Measurements from ENCODE around the gene ATP5F1D. TPM values are rescaled to one million over a fixed set of nuclear protein-coding genes. Genes with fewer than 3 reads are reported as not detected.

The ATP5F1D gene
- total RNA-seq, 1 experiment from 2014 or later, result 37.0 TPM

DNA sequence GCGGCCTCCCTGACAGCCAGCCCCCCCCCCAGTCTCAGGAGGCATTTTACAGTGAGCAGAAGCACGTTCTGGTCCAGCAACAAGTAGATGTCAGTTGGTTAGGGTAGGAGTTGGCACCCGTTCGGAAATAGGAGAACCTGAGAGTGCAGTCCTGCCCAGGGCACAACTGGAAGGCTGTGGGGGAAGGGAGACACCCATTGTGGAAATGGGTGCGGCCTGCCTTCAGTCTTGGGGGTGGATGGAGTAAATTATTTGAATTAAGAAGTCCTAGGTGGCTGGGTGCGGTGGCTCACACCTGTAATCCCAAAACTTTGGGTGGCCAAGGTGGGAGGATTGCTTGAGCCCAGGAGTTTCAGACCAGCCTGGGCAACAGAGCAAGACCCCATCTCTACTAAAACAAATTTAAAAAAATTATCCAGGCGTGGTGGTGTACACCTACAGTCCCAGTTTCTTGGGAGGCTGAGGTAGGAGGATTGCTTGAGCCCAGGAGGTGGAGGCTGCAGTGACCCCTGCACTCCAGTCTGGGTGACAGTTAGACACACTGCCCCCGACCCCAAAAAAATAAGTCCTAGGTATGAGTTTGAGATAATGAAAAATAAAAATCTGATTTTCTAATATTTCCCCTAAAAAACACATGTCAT lies 28.8 kb downstream of the ATP5F1D start:
- DNase-seq (ENCODE audit: low spot score), result no peak

DNA sequence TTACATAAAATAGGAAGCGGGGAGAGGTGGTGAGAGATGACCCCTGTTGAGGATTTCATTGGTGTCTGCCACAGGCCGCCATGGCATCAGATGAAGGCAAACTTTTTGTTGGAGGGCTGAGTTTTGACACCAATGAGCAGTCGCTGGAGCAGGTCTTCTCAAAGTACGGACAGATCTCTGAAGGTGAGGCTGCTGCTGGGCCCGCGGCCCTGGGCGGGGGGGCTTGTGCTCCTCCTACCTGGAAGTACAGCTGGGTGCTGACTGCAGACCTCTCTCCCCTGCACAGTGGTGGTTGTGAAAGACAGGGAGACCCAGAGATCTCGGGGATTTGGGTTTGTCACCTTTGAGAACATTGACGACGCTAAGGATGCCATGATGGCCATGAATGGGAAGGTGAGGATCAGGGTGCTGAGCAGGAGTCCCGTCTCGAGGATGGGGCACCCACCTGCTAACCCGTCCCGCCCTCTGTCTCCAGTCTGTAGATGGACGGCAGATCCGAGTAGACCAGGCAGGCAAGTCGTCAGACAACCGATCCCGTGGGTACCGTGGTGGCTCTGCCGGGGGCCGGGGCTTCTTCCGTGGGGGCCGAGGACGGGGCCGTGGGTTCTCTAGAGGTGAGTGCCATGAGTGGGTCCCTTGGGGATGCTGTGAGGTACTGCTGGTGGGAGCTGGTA lies 29.4 kb downstream of the ATP5F1D start:
- no peak for DNase-seq (ENCODE audit: low spot score)

DNA sequence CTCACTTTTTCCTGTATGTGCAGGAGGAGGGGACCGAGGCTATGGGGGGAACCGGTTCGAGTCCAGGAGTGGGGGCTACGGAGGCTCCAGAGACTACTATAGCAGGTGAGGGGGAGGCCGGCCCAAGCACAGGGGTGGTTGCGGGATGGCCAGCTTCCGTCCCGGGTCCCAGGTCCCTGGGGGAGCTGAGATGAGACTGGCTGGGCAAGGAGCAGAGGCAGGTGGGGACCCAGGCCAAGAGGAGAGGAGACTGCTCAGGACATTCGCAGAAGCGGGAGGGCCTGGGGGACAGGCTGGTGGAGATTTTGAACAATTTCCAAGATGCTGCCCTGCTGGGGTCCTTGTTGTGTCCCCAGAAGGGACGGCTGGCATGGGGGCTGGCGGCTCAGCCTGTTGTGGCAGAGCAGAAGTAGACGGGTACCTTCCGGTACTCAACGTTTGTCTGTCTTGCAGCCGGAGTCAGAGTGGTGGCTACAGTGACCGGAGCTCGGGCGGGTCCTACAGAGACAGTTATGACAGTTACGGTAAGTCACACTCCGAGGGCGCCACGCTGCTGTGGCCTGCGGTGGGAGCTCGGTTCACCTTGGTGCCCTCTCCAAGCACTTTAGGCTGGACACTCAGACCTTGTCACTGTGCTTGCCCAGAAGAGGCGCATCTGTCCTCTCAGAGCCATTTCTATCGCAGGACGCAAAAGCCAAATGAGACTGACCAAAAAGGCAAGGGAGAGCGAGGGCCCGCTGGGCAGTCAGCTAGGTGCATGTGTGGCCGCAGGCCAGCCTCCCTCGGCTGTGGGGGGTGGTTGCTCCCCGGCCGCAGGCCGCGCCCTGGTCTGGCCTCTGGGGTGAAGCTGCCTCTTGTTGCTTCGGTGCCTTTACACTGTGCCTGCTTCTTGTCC lies 30.2 kb downstream of the ATP5F1D start:
- DNase-seq (ENCODE audit: low spot score), result no peak

DNA sequence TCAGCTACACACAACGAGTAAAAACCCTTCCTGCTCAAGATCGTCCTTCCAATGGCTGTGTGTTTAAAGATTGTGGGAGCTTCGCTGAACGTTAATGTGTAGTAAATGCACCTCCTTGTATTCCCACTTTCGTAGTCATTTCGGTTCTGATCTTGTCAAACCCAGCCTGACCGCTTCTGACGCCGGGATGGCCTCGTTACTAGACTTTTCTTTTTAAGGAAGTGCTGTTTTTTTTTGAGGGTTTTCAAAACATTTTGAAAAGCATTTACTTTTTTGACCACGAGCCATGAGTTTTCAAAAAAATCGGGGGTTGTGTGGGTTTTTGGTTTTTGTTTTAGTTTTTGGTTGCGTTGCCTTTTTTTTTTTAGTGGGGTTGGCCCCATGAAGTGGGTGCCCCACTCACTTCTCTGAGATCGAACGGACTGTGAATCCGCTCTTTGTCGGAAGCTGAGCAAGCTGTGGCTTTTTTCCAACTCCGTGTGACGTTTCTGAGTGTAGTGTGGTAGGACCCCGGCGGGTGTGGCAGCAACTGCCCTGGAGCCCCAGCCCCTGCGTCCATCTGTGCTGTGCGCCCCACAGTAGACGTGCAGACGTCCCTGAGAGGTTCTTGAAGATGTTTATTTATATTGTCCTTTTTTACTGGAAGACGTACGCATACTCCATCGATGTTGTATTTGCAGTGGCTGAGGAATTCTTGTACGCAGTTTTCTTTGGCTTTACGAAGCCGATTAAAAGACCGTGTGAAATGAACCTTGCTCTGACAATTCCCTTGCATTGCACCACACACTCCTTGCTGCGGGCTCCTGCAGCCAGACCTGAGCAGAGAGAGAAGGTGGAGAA lies 31.1 kb downstream of the ATP5F1D start:
- no peak for DNase-seq (ENCODE audit: low spot score)

DNA sequence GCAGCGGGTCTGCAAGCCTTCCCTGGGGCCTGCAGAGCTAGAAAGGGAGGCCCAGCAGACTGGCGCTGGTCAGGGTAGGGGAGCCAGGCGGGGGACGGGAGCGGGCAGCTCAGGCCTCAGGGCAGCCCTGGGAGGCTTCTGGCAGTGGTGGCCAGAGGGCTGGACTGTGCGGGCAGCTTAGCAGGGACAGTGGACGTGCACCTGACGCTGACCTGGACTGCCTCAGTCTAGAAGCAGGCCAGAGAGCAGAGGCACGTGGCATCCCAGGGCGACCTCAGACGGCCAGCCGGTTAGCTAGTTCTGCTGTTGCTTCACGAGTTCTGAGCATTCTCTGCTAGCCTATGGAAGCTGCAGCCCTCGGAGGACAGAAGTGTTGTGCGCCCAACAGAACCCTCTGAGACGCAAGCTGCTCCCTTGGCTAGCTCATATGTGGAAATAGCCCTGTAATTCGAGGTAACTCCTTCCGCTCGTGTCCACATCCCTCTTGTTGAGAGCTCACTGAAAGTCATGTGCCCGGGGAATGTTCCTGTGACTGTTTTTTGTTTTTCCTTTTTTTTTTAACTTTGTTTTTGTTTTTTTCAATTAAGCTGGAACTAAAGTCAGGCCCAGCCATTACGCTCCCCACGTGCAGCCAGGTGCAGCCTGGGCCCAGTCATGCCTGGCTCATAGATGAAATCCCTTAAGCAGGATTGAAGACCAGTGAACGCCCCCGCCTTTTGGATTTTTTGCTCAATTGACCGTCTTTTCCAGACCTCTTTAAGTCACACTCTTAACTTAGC lies 31.9 kb downstream of the ATP5F1D start:
- DNase-seq (ENCODE audit: low spot score), result no peak

DNA sequence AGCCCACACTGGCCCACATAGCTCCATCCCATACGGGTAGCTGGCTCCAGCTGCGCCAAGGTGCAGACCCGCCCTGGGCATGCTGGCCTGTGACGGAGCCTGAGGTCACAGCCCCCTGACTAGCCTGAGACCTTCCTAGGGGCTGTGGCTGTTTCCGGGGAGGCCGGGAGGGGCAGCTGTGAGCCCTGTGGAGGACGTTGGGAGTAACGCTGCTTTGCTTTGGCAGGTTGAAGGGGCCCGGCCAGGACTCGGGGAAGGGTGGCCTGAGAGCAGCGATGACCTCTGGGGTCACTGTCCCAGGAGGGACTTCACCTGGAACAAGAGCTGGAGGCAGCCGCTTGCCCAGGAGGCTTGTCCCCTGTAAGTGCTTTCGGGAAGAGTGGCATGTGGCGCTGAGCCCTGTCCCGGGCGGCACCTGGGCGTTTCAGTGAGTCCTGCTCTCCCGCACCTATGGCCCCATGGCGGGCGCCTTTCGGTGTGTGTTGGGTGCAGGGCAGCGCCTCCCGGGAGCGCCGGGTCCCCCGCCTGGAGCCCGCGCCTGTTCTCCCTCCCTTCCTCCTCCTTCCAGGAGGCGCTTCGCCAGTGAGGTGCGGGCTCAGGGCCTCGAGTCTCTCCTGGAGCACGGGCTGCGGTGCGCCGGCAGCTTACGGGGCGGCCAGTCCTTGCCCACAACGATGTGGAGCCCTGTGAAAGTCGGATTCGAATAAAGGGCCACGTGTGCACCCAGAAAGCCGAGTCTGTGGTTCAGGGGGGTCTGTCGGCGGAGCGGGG lies 32.7 kb downstream of the ATP5F1D start:
- DNase-seq (ENCODE audit: low spot score), result no peak

DNA sequence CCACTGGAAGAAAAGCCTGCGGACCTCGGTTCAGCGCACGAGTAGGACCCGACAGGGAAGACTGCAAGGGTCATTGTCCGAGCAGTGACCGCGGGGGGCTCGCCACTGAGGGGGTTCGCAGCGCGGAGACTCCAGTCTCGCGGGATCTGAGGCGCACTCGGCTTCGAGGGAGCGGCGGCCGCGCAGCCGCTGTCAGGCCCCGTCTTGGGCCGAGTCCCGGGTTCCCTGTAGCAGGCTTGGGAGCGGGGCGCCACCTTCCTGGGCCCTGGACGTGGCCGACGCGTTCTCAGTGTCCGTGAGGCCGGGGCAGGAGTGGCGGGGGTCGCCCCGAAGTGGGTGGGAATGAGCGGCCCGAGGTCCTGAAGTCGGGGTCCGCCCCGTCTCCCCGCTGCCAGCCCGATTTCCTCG lies 33.3 kb downstream of the ATP5F1D start:
- no peak for DNase-seq (ENCODE audit: low spot score)

DNA sequence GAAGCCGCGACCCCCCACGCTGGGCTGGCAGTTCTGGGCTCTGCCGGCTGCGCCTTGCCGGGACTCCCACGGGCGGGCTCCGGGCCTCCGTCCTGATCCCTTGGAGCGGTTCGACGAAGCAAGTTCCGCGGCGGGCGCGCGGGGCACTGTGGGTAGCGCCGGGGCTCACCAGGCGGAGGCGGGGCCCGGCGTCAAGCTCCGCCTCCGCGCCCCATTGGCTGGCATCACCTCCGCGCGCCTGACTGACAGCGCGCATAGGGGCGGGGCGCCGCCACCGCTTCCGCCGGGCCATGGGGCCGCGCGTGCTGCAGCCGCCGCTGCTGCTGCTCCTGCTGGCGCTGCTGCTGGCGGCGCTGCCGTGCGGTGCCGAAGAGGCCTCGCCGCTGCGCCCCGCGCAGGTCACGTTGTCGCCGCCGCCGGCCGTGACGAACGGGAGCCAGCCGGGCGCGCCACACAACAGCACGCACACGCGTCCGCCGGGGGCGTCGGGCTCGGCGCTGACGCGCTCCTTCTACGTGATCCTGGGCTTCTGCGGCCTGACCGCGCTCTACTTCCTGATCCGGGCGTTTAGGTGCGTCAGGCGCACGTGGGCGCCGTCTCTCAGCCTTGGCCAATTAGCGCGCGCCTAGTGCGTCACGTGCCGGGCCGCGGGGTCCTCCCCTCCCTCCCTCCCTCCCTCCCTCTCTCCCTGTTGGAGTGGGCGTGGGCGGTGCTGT lies 33.9 kb downstream of the ATP5F1D start, which contains the start of gene FAM174C:
FAM174C (plus strand) TSS at position 271 of the 716 bp plus-strand sequence; CDS start at position 291, 20 bp downstream.
- peak; percentile 95 for DNase-seq (ENCODE audit: low spot score)

DNA sequence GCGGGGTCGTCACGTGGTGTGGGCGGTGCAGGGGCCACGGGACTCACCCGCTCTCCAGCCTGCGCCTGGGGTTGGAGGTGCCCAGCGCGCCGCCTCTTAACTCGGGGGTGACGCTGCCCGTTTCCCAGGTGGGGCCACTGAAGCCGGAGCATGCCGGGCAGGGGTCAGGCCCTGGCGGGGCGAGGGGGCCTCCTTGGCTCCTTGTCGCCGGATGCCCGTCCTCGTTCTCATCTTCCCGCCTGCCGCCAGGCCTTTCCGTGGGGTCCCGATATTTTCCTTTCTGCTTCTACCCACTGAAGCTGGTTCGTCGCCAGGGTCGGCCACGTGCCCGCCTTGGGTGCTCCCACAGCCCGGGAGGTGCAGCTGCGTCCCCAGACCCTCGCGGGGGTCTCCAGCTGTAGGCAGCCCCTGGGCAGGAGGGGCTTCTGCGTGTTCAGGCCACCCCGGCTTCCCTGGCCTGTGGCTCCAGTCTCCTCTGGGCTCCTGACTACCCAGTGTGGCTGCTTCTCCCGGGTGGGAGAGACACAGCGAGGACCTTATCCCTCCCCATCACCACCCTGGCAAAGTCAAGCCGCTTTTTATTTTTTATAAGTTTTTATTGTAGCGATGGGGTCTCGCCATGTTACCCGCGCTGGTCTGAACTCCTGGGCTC lies 34.6 kb downstream of the ATP5F1D start:
- no peak for DNase-seq (ENCODE audit: low spot score)

DNA sequence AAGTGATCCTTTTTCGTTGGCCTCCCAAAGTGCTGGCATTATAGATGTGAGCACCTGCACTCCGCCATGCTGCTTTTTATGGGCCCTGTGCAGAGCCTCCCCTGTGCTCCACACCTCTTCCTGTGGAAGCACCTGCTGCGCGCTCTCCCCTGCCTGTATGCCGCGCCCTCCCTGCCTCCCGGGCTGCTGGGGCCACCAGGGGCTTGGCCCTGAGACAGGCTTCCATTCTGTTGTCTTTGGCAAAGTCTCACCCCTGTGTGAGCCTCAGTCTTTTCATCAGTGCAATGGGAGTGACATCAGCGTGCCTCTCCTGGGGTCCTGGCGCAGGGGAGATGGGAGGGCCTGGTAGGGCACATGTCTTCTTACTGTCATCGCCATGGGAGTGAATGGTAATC lies 35.1 kb downstream of the ATP5F1D start:
- DNase-seq (ENCODE audit: low spot score), result no peak

DNA sequence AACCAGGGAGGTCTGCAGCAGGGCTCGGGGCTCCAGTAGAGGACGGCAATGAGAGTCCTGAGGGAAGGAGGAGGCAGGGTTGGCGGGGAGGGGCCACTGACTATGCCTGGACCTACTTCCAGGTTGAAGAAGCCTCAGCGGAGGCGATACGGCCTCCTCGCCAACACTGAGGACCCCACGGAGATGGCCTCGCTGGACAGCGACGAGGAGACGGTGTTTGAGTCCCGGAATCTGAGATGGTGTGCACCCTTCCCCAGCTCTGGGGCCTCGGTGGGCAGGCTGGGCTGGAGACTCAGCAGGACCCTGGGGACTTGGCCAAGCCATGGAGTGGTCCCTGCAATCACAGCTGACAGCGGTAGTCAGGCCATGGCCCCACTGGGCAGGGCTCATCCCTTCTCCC lies 35.5 kb downstream of the ATP5F1D start:
- DNase-seq (ENCODE audit: low spot score), result no peak

DNA sequence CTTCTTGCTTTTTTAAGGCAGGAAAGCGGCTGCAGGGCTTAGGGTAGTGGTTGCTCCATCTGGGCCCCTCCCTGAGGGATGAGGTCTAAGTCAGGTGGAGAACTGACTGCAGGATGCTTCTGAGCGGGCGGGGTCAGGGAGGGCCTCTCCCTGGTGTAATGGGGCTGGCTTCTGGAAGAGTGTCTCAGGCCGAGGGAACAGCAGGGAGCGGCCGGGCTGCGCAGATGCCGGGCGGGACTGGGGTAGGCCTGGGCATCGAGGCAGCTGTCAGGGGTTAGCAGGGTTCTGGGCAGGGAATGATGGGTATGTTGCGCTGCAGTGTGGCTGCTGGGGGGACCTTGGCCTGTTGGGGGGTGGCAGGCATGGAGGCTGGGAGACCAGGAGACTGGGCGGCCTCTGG lies 36.5 kb downstream of the ATP5F1D start:
- DNase-seq (ENCODE audit: low spot score), result no peak

DNA sequence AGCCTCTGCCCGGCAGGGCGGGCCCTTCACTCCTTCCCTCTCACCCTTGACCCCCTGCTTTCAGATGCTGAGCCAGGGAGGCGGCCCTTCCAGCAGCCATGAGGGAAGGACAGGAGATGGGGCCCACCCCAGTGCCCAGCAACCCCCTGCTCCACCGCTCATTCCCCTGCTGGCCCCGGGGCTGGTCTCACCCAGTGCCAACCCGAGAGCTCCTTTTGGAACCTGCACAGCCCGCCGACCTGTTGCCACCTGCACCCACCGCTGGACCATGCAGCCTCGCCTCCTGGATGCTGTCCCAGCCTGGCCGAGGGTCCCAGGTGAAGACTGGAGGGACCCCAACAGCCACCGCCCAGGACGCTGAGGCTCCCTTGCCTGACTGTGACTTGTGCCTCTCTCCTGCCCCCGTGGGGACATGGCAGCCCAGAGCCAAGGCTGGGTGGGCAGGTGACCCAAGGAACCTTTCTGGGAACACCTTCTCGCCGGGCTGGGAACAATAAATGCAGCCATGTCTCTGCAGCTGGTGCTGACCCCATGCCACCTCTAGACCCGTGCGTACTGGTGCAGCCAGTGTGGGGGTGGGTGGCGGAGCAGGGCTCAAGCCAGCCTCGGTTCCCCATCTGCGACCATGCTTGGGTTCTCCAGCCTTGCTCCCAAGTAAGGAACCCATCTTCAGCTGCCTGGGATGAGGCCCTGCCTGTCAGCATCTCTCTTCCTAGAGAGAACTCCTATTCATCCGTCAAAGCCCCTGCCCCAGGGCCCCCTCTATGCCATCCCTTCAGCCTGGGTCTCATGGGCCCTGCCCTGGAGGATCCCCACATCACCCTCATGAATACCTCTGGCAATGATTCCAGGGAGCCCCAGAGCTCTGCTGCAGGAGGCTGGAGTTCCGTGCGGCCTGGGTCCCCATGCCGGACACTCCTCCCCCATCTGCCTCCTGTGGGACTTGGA lies 37.4 kb downstream of the ATP5F1D start:
- no peak for DNase-seq (ENCODE audit: low spot score)

DNA sequence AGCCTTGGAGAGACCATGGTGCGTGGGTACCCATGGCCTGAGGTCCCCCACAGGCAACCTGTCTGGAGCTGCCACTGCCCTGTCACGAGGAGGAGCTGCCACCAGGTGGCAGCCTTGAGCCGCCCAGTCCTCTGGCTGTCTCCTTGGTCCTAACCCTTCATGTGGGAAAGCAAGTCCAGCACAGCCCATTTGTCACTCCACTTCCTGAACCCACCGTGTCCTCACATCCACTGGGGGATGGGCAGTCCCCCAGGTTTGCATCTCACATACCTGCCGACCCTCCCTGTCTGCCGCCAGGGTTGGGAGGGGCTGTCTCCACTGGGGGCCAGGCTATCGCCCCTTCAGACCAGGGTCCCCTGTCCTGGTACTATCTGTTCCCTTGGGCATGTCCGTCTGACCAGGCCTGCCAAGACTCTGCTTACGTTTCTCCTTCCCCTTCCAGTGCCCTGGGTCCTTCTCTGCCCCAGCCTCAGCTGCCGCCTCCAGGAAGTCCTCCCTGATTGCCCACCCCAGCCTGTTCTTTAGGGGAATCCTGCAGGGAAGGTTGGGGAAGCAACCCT lies 38.3 kb downstream of the ATP5F1D start:
- peak; percentile 63 for DNase-seq (ENCODE audit: low spot score)

DNA sequence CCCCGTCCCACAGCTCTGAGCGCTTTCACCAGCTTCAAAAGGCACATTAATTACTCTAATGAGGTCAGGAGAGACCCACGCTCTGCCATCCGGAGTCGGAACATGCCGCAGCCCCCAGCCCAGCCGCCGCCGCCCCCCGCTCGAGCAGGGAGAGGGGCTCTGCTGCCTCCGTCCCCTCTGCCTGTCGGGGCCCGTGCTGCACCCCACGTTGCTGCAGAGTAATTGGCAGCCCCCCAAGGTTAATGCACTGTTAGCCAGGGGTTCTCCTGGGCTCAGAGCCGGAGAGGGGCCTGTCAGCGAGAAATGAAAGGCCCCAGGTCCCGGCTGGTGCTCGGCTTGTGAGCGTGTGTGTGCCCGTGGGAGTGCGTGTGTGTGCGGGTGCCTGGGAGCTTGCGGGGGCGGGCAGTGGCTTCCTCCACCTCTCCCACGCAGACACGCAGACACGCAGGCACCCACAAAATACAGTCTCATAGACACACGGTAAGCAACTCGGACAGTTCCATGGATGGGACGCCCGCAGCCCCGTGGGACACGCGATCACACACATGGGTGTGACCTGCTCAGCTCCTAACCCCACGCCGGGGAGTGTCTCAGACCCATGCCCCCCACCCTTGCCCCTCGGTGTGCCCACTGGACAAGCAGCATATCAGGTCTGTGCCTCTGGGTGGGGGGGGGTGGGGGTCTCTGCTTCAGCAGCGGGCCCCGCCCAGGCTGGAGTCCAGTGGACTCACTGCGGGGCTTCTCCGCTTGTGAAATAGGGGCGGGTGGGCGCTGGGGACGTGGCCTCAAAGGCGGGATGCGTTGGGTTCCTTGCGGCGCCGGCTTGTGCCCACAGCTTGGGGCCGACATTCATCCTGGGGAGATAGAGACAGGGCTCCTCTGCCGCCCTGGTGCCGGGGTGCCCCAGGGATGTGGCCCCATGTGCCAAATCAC lies 39.4 kb downstream of the ATP5F1D start:
- no peak for DNase-seq (ENCODE audit: low spot score)

DNA sequence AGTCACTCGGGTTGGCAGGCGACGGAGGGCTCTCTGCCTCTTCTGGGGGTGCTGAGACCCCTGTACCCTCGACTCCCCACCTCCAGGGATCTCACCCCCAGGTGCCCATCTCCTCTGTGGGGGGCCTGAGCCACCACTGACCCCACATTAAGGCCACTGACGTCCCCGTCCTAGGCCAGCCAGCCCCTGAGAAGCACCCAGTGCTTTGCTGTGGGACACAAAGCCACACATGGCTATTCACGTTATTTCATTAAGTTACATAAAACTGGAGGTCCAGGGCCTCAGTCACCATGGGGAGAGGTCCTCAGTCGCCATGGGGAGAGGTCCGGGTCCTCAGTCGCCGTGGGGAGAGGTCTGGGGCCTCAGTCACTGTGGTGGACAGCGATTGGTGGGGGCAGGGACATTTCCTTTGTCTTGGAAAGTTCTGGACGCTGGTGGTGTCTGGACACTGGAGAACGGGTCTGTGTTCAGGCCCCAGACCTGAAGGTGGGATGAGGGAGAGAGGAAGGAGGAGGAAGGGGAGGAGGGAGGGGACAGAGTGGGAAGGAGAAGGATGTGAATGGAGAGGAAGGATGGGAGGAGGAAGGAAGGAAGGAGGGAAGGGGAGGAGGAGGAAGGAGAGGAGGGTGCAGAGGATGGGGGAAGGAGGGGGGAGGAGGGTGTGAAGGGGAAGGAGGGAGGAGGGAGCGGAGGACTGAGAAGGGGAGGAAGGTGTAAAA lies 40.2 kb downstream of the ATP5F1D start:
- DNase-seq (ENCODE audit: low spot score), result no peak
